ENCODE results near the gene LARP1.
"Not testable (repeated sequence)": the region's sequence is repeated elsewhere in the genome, so short reads cannot be mapped to it uniquely, and the experiment has no call there.

LARP1 gene

GRCh38 chr5:154832804-154833203, 77.6 kb downstream of the LARP1 start:
- DNase-seq: not testable (repeated sequence)

DNA sequence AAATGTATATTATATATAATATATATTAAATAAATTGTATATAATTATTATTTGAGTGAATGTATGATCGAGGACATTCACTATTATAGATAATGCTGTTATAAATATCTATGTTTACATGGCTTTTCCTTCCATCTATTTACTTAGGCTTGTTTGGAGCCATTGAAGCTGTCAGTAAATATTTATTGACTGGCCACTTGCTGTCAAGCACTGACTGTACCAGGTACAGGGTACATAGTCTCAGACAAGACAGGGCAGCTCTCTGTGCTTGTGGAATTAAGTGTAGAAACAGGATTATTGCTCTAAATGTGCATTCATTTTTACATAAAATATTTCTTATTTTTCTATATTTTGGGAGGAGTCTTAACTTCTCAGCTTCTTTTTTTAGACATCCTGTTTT, 78.9 kb downstream of the LARP1 start:
- no peak for DNase-seq

GRCh38 chr5:154835701-154836052, 80.5 kb downstream of the LARP1 start:
- not testable (repeated sequence) for DNase-seq

DNA sequence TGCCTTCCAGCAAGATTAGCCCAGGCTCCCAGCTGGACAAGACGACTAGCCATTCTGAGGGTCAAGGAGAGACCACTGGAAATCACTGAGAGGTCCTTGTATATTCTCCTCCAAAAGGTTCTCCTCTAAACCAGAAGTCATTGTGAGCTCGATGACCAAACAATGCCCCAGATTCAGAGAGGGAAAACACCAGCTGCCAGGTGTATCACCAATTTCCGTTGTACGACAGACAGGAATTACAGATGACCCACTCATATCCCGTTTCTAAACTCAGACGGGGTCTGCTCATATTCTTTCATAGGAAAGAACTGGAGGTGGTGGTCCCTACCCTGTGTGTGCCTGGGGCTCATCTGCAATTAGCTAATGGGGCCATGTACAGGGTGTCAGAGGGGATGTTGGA, 81.0 kb downstream of the LARP1 start:
- DNase-seq: no peak

- DNase-seq: no peak
Measured at GRCh38 chr5:154837009-154837901, 82.1 kb downstream of the LARP1 start.

GRCh38 chr5:154840435-154841272, 85.5 kb downstream of the LARP1 start:
- no peak for DNase-seq

- no peak for DNase-seq
Measured at GRCh38 chr5:154841273-154841661, 86.1 kb downstream of the LARP1 start.

DNA sequence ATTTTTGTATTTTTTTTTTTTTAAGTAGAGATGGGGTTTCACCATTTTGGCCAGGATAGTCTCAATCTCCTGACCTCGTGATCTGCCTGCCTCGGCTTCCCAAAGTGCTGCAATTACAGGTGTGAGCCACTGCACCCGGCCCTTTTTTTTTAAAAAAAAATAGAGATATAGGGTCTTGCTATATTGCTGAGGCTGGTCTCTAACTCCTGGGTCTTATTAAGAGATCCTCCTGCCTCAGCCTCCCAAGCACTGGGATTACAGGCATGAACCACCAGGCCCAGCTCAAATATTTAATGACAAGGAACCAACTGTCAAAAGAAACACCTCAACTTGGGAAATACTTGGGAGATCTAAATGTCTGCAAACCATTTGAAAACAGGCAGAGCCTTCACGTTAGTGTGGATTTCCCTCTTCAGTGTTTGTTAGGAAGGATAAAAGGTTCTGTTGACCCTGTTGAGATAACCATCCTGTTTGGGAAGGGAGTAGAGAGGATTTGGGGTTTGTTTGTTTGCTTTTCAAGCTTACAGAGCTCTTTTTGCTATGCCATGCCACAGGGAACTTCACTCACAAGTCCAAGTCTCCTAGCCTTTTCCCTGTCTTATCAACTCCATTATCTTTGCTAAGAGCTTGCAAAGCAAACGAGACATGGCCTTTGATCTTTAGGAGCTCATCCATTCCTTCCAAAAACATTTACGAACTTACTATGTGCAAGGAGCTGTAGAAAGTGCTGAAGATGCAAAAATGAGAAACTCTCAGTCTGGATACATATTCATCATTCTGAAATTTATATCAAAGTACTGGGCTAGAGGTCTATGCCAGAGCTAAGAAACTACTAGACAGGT, 87.7 kb downstream of the LARP1 start:
- DNase-seq: no peak

DNA sequence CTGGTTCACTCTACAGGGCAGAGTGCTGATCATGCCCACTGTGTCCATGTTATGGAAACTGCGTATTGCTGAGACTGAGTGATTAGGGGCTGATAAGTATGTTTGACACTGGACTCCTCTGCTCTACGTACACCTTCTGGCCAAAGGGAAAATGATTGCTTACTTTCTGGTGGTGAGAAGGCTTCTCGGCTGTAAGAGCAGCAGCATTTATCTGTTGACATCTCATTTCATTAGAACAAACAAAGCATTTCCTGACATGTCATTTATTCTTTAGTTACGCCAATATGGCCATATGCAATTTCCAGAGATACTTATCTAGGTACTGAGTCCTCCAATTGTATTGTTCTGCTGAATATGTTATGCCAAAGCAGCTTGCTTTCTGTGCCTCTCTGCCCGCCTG, 89.6 kb downstream of the LARP1 start:
- DNase-seq: no peak

DNA sequence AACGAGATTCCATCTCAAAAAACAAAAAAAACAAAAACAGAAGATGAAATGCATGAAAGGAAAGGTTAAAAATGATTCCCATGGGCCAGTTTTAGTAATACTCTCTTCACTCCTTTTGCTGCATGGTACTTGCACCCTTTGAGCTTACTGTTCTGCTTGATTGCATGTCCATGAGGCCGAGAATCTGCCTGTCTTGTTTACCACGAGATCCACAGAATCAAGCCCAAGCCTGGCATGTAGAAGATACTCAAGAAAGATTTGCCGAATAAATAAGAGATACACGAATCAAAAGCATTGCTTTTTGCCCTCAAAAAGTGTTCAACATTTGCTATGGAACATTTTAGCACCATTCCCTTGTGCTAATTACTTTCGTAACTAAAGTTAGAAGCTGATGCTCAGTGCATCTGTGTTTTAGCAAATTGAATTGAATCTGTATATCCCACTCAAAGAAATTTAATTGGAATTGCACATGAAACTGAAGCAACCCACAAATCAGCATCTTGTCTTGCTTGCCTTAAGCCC, 94.1 kb downstream of the LARP1 start:
- DNase-seq: no peak

GRCh38 chr5:154849791-154850201, 94.6 kb downstream of the LARP1 start:
- no peak for DNase-seq

DNA sequence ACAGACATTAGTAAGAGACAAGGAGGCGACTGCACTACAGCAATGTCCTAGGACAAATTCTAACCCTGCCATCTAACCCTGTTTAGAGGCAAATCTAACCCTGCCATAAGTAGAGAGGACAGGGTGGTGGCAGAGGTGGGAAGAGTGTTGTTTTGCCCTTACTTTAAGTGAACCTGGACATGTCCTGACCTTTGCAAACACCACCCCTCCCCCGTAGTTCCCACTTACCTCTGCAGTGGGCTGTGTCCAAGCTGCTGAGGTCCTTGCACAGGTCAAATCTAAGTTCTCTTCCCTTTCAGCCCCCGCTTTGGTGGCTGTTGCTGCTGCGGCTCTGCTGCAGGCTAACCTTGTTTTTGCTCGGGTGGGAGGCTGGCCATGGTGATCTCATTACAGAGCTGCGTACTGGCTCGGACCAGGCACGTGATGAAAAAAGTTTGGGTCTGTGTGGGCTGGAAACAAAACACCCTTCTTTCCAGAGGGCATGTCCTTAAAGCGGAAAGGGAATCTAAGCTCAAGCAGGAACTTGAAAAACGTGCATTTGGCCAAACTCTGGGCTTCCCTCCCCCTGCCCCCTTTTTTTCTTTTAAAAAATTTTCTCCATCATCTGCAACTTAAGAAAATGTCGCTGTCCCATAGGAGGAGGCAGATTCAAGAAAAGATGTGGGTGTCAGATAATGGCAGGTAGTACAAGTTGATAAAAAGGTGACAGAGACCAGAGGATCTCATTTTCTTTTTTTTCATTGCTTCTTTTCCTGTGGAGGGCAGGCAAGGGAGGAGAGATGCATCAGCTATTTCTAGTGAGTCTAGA, 95.3 kb downstream of the LARP1 start, which contains the start of gene FAXDC2:
TSS of gene FAXDC2 (minus strand) at position 349 of the 808 bp plus-strand sequence. CDS start 12,425 bp downstream, outside the sequence.
- DNase-seq: no peak

DNA sequence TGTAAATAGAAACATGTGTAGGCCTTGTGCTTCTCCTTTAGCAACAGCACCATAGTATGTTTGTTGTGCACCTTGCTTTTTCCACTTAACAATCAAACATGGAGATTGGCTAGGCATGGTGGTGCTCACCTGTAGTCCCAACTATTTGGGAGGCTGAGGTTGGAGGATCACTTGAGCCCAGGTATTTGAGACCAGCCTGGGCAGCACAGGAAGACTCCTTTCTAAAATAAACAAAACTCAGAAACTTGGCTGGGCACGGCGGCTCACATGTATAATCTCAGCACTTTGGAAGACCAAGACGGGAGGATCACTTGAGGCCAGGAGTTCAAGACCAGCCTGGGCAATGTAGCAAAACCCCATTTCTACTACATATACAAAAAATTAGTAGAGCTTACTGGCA, 96.2 kb downstream of the LARP1 start:
- DNase-seq: no peak

GRCh38 chr5:154857530-154858296, 102.5 kb downstream of the LARP1 start:
- peak; percentile 51 for DNase-seq

DNA sequence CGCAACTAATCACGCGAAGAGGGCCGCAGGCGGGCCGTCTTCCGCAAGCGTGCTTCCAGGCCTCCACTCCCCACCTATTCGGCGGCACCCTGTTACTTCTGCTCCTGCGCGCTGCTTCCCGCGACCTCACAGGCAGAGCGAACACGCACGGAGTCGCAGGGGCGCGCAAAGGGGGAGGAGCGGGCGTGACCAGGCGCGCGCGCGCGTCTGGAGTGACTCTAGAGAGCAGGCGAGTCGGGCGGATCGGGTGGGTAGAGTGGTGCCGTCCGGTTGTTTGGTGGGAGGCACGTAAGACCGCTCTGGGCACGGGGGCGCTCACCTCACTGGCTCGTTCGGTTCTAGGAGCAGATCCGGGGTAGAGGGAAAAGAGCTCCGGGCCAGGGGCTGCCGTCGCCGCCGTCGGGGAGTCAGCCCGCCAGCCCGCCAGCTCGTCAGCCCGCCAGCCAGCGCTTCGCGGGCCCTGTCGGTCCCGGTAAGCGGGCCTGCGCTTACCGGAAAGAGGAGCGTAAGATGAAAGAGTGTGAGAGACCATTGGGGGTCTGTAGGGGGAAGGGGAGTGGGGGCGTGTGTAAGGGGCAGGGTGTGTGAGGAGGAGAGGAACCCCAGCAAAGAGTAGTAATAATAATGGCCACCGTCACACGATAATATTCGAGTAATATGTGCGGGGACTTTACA, 103.3 kb downstream of the LARP1 start, which contains the start of gene CNOT8:
TSS of gene CNOT8 (plus strand) at position 331 of the 675 bp plus-strand sequence. CDS start 4,652 bp downstream, outside the sequence.
- DNase-seq: peak; percentile 42

DNA sequence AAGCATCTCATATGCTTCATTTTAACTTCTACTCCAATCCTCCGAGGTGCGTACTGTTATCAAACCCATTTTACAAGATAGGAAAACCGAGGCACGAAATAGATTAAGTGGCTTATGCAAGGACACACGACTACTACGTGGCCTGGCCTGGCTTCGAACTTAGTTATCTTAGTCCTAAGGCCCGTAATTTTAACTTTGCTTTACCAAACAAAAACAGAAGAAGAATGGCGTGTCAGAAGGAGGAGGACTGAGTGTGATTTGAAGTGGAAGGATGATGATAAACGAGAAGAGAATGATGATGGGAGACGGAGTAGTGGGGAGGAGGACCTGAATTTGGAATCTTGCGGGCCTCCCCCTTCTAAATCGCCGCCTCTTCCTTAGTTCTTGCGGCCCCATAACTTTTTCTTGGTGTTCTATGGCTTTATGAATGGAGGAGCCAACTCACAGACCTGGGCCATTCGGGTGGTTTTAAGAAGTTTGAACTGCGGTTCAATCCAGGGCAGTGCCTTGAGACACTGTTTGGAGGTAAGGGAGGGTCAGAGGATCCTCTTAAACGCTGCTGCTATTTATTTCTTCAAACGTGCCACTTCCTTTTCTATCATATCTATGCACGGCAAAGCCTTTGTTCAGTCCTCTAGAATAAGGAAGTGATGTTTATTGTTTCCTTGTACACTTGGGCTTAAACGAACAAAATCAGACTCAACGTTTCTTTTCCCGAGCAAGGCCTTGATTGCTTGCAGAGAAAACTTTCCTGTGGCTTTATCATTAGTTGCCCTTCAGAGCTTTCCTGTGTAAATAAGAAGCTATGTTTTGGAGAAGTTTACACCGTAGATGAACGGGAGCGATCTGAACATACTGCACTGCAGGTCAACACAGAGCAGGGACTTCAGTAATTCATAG, 104.0 kb downstream of the LARP1 start:
- DNase-seq: no peak

DNA sequence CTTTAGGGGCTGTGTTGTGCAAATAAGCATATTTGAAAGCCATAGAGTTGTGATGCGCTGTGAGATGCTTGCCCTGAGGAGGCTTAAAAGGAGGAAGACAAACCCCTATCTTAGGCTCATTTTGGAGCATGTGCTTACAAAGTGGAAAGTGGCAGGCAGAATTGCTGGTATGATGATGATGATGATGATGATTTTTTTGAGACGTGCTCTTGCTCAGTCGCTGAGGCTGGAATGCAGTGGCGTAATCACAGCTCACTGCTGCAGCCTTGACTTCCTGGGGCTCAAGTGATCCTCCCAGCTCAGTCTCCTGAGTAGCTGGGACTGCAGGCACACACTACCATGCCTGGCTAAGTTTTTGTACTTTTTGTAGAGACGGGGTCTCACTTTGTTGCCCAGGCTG, 104.9 kb downstream of the LARP1 start:
- no peak for DNase-seq

- no peak for DNase-seq
Measured at GRCh38 chr5:154860765-154861164, 105.6 kb downstream of the LARP1 start.

GRCh38 chr5:154861946-154862345, 106.8 kb downstream of the LARP1 start:
- DNase-seq: no peak
